Neural crest cell (in vitro differentiated cells): ENCODE results near the gene PUM2. TPM values are rescaled to one million over a fixed set of nuclear protein-coding genes. Genes with fewer than 3 reads are reported as not detected.

Source experiments
- DNase-seq: peaks from one replicate; pipeline ENCODE4 v3.0.0; 2021; ENCODE audit warnings: low read depth, mixed read lengths, low spot score
- H3K27ac Mint-ChIP-seq: one replicate; pipeline ENCODE4 v1.8.0; 2021; ENCODE audit warnings: mild to moderate bottlenecking, mixed read lengths; ENCODE audit not compliant: unreplicated experiment
- H3K27me3 Mint-ChIP-seq: 2 replicates; pipeline ENCODE4 v1.8.0; 2021; ENCODE audit warnings: low read depth, mild to moderate bottlenecking, mixed read lengths
- H3K36me3 Mint-ChIP-seq: 2 replicates; pipeline ENCODE4 v1.8.0; 2021; ENCODE audit warnings: low read depth, mild to moderate bottlenecking, mixed read lengths
- H3K4me1 Mint-ChIP-seq: 2 replicates; pipeline ENCODE4 v1.8.0; 2021; ENCODE audit warnings: mixed read lengths
- H3K4me3 Mint-ChIP-seq: one replicate; pipeline ENCODE4 v1.8.0; 2021; ENCODE audit warnings: mild to moderate bottlenecking, mixed read lengths
- H3K9me3 Mint-ChIP-seq: 2 replicates; pipeline ENCODE4 v1.8.0; 2021; ENCODE audit warnings: mixed read lengths
- CTCF ChIP-seq: fragments of 200-600 bp; sonication (generic); conservative IDR thresholded peaks from 2 replicates; pipeline ENCODE4 v1.5.0; 2021; ENCODE audit warnings: antibody characterized with exemption, mild to moderate bottlenecking
- long read RNA-seq: library from polyadenylated mRNA; unstranded; transcript quantifications from one replicate; pipeline ENCODE4 v2.0.0, GENCODE V29; 2020
- total RNA-seq: library from RNA; stranded (reverse); gene quantifications from 2 replicates; pipeline ENCODE4 v1.2.1, GENCODE V29; 2021

The PUM2 gene
- total RNA-seq, result 110 and 113 TPM in 2 replicates
- long read RNA-seq, transcript PUM2-204 (21 exons, 3,594 nt), result major isoform, 6 of 51 reads
- long read RNA-seq, partial matches to known transcripts, result 13 of 51 reads
- long read RNA-seq, other reads (novel, unspliced or antisense), result 32 of 51 reads

GRCh38 chr2:20350753-20351554 lies at the start of gene PUM2:
Gene PUM2 (minus strand): TSS chr2:20350844. CDS start chr2:20327360, 23,484 bp downstream.
- peaks cover 33% of the 10 kb centered on the region for H3K4me1 Mint-ChIP-seq
- H3K27me3 Mint-ChIP-seq, result no peaks in the 10 kb centered on the region
- DNase-seq, result peak; percentile 85
- H3K9me3 Mint-ChIP-seq, result no peaks in the 10 kb centered on the region
- peaks cover 2% of the 10 kb centered on the region for H3K36me3 Mint-ChIP-seq
- peak within 1 kb of the TSS; percentile 98 for H3K27ac Mint-ChIP-seq
- no peak for TF ChIP-seq CTCF
- peak within 1 kb of the TSS; percentile 98 for H3K4me3 Mint-ChIP-seq

GRCh38 chr2:20400306-20400705 lies 49.7 kb upstream of the PUM2 start:
- peaks cover 6% of the 10 kb centered on the region for H3K27me3 Mint-ChIP-seq
- DNase-seq, result no peak
- TF ChIP-seq CTCF, result no peak
- no peak overlapping the region for H3K4me3 Mint-ChIP-seq
- H3K9me3 Mint-ChIP-seq, result no peaks in the 10 kb centered on the region
- no peaks in the 10 kb centered on the region for H3K4me1 Mint-ChIP-seq
- H3K27ac Mint-ChIP-seq, result no peak overlapping the region
- no peaks in the 10 kb centered on the region for H3K36me3 Mint-ChIP-seq

- H3K36me3 Mint-ChIP-seq, result no peaks in the 10 kb centered on the region
- no peak for TF ChIP-seq CTCF
- H3K27ac Mint-ChIP-seq, result no peak overlapping the region
- peaks cover 6% of the 10 kb centered on the region for H3K27me3 Mint-ChIP-seq
- DNase-seq, result no peak
- no peaks in the 10 kb centered on the region for H3K4me1 Mint-ChIP-seq
- H3K4me3 Mint-ChIP-seq, result no peak overlapping the region
- no peaks in the 10 kb centered on the region for H3K9me3 Mint-ChIP-seq
Observed at GRCh38 chr2:20398956-20399567, 48.4 kb upstream of the PUM2 start.

- no peaks in the 10 kb centered on the region for H3K36me3 Mint-ChIP-seq
- DNase-seq, result no peak
- no peak overlapping the region for H3K27ac Mint-ChIP-seq
- no peak for TF ChIP-seq CTCF
- H3K27me3 Mint-ChIP-seq, result peaks cover 6% of the 10 kb centered on the region
- H3K4me1 Mint-ChIP-seq, result no peaks in the 10 kb centered on the region
- no peak overlapping the region for H3K4me3 Mint-ChIP-seq
- no peaks in the 10 kb centered on the region for H3K9me3 Mint-ChIP-seq
Observed at GRCh38 chr2:20397811-20398447, 47.3 kb upstream of the PUM2 start.

- H3K4me3 Mint-ChIP-seq, result no peak overlapping the region
Observed at GRCh38 chr2:20396356-20397000, 45.8 kb upstream of the PUM2 start.

More at GRCh38 chr2:20396356-20397000, 45.8 kb upstream of the PUM2 start:
- H3K27ac Mint-ChIP-seq, result peak overlapping the region; percentile 73
- H3K36me3 Mint-ChIP-seq, result no peaks in the 10 kb centered on the region
- no peaks in the 10 kb centered on the region for H3K4me1 Mint-ChIP-seq
- no peak for DNase-seq
- peaks cover 6% of the 10 kb centered on the region for H3K27me3 Mint-ChIP-seq
- no peaks in the 10 kb centered on the region for H3K9me3 Mint-ChIP-seq
- no peak for TF ChIP-seq CTCF
